Mesangial cell (primary cell): ENCODE data around the gene PLXNB3. TPM values are rescaled to one million over a fixed set of nuclear protein-coding genes. Genes with fewer than 3 reads are reported as not detected.

Experiments
- total RNA-seq: library from RNA; depleted of rRNA; stranded (reverse); fragments of >200 nt; gene quantifications from 2 replicates; pipeline ENCODE4 v1.2.3, GENCODE V29; 2015

The PLXNB3 gene
- 4.6 and 8.4 TPM in 2 replicates for total RNA-seq

DNA sequence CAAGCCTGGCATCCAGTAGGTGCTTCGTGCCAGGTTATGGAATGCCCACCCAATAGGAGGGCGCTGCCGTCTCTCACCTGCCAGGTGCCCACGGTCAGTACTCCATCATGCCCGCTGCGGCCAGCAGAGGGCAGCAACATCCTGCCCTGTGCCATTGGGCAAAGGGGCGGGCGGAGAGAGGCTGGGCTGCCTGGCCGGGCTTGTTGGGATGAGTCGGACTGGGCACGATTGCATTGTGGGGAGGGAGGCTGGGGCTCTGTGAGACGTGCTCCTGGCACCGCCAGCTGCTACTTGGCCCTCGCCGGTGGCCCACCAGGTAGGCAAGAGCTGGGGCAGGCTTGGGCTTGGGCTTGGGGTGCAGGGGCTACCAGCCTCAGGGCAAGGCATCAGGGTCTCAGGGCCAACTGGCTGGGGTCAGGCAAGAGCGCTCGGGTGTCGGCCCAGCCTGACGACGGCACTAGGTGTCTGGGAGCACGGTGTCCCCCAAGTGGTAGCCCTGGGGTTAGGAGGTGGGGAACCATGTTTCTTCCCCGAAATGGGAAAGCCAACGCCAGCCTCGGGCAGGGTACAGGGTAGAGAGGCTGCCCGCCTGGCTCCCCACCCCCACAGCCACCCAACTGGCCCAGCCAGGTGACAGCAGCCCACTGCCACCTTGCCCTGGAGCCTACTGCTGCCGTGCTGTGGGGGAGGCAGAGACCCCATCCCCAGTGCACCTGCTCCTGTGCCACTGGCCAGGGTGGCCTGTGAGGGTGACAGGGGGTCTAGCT, at the start of gene PLXNB3:
TSS of gene PLXNB3 (plus strand) at position 261 of the 767 bp plus-strand sequence. CDS start 1,287 bp downstream, outside the sequence.

DNA sequence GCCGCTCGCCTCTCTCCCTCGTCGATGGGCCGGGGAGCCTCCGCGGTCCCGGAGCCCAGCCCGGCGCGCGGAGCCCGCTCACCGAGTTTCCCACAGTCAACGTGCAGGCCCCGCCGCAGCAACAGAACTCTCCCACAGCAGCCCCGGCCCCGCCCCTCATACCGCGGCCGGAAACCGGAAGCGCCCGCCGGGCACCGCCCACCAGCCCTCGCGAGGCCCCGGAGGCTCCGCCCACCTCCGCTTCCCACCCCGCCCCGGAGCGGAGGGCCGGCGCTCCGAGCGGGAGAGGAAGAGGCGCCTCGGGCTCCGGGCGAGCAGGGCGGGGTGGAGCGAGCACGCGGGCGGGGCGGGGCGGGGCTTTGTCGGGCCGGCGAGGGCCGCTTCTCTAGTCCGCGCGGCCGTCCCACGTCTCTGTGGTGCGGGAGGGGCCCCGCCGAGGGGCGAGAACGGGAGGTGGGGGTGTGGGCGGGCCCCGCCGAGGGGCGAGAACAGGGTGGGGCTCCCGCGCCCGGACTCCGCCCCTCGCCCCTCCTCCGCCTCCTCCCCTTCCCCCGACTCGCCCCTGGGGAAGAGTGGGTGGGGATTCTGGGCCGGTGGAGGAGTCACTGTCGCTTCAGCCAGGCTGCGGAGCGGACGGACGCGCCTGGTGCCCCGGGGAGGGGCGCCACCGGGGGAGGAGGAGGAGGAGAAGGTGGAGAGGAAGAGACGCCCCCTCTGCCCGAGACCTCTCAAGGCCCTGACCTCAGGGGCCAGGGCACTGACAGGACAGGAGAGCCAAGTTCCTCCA, 39.6 kb upstream of the PLXNB3 start, which contains the start of the genes ABCD1 and BCAP31:
TSS of gene ABCD1 (plus strand) at position 605 of the 787 bp plus-strand sequence. CDS start 411 bp downstream, outside the sequence.
TSS of gene BCAP31 (minus strand) at position 136 of the 787 bp plus-strand sequence. CDS start 1,143 bp downstream, outside the sequence.

GRCh38 chrX:153780678-153781427, 16.8 kb downstream of the PLXNB3 start, which contains the start of gene SRPK3:
SRPK3 (plus strand) TSS chrX:153781041; CDS start chrX:153781087, 46 bp downstream.

DNA sequence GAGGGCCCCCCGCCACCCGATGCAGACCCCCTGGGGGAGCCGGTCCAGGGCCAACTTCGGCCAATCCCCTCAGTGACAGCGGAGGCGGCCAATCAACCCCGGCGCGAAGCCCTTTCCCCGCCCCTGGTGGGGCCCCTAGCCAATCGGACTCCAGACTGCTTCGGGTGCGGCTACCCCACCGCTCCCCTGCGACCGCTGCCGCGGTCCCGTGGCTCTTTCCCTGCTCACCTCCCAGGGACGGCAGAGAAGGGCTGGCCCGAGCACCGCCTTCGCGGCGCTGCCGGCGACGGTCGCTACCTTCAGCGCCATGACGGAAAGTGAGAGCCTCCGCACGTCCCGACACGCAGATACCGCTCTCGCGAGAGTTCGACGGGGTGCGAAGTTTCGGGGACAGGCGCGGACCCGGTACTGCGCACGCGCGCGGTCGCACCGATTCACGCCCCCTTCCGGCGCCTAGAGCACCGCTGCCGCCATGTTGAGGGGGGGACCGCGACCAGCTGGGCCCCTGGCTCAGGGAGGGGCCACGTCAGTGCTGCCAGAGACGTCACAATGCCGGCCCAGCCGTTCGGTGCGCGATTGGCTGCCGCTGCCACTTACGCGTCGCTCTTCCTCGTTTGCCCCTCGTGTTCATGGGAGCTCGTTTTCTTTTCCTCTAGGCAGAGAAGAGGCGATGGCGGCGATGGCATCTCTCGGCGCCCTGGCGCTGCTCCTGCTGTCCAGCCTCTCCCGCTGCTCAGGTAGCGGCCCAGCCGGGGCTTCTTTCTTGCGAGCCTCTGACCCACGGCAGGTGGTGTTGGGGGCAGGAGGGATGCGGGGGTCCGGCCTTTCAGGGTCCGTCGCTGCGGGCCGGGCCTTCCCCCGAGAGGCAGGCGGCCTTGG, 30.2 kb downstream of the PLXNB3 start, which contains the start of the genes IDH3G and SSR4:
TSS of gene IDH3G (minus strand) at position 358 of the 879 bp plus-strand sequence. CDS start at position 309, 49 bp downstream.
TSS of gene SSR4 (plus strand) at position 651 of the 879 bp plus-strand sequence. CDS start at position 671, 20 bp downstream.

Other genes starting within 250 kb of the PLXNB3 start
- gene ATP2B3, start 246.6 kb upstream of the PLXNB3 start, total RNA-seq: under 0.01 TPM in 1 of 2 replicates, not detected in the other
- gene CCNQ, start 165.1 kb upstream of the PLXNB3 start, total RNA-seq: 33.3 and 50.8 TPM in 2 replicates
- 0.13 and 1.3 TPM in 2 replicates for gene DUSP9, start 117.0 kb upstream of the PLXNB3 start, total RNA-seq
- 1.1 TPM in 1 of 2 replicates, not detected in the other for gene PNCK, start 90.4 kb upstream of the PLXNB3 start, total RNA-seq
- gene SLC6A8, start 76.3 kb upstream of the PLXNB3 start, total RNA-seq: 18.7 and 53.7 TPM in 2 replicates
- 78.3 and 104 TPM in 2 replicates for gene BCAP31, start 39.9 kb upstream of the PLXNB3 start, total RNA-seq
- gene ABCD1, start 39.4 kb upstream of the PLXNB3 start, total RNA-seq: 9.8 and 22.2 TPM in 2 replicates
- gene SRPK3, start 16.8 kb downstream of the PLXNB3 start, total RNA-seq: 1.9 TPM in 1 of 2 replicates, not detected in the other
- gene IDH3G, start 30.1 kb downstream of the PLXNB3 start, total RNA-seq: 91.7 and 93.4 TPM in 2 replicates
- 224 and 257 TPM in 2 replicates for gene SSR4, start 30.4 kb downstream of the PLXNB3 start, total RNA-seq
- under 0.01 and 0.13 TPM in 2 replicates for gene PDZD4, start 66.3 kb downstream of the PLXNB3 start, total RNA-seq
- 15.6 and 37.3 TPM in 2 replicates for gene L1CAM, start 121.9 kb downstream of the PLXNB3 start, total RNA-seq
- gene AVPR2, start 140.4 kb downstream of the PLXNB3 start, total RNA-seq: not detected in 2 replicates
- gene ARHGAP4, start 162.0 kb downstream of the PLXNB3 start, total RNA-seq: 5.7 and 16.7 TPM in 2 replicates
- gene NAA10, start 170.8 kb downstream of the PLXNB3 start, total RNA-seq: 126 and 216 TPM in 2 replicates
- gene RENBP, start 180.4 kb downstream of the PLXNB3 start, total RNA-seq: 0.98 and 11.3 TPM in 2 replicates
- gene HCFC1, start 207.6 kb downstream of the PLXNB3 start, total RNA-seq: 58.3 and 86.0 TPM in 2 replicates
- gene TMEM187, start 208.5 kb downstream of the PLXNB3 start, total RNA-seq: 9.0 and 10.6 TPM in 2 replicates